Uterus (tissue), 4 donors: ENCODE data around the gene FBXL5. TPM values are rescaled to one million over a fixed set of nuclear protein-coding genes. Genes with fewer than 3 reads are reported as not detected.

Experiments
- DNase-seq, 2 donors: peaks; one replicate each; pipeline ENCODE4 v3.0.0-alpha.2; 2019 to 2020
- H3K27ac ChIP-seq, 2 donors: fragments of 200-600 bp; sonication (generic); 1 replicate in 1 of 2; 2 replicates in 1 of 2; pipeline ENCODE4 v1.5.1; 2016 to 2018
- H3K27me3 ChIP-seq, 2 donors: fragments of 200-600 bp; sonication (generic); one replicate each; pipeline ENCODE4 v1.5.1; 2018 to 2019; ENCODE audit warnings: control low read depth in 1 of 2
- H3K36me3 ChIP-seq, 2 donors: fragments of 200-600 bp; sonication (generic); one replicate each; pipeline ENCODE4 v1.5.1; 2019; ENCODE audit warnings: control low read depth in 1 of 2
- H3K4me1 ChIP-seq, 2 donors: fragments of 200-600 bp; sonication (generic); one replicate each; pipeline ENCODE4 v1.5.1; 2018 to 2019; ENCODE audit warnings: control low read depth in 1 of 2
- H3K4me3 ChIP-seq, 2 donors: fragments of 200-600 bp; sonication (generic); 1 replicate in 1 of 2; 2 replicates in 1 of 2; pipeline ENCODE4 v1.5.1; 2018 to 2019; ENCODE audit warnings: mild to moderate bottlenecking in 1 of 2
- H3K9me3 ChIP-seq, 2 donors: fragments of 200-600 bp; sonication (generic); one replicate each; pipeline ENCODE4 v1.5.1; 2019; ENCODE audit warnings: control low read depth in 1 of 2
- CTCF ChIP-seq, 4 experiments: fragments of 200-600 bp in 2 of 4; fragments of 450-650 bp in 2 of 4; sonication (generic) in 2 of 4; IDR thresholded peaks; one replicate each; pipeline ENCODE4 v1.5.1; 2016 to 2019; ENCODE audit warnings: antibody characterized with exemption in 4 of 4, mild to moderate bottlenecking in 2 of 4, moderate library complexity in 1 of 4
- POLR2A ChIP-seq, 2 donors: fragments of 450-650 bp; IDR thresholded peaks; one replicate each; pipeline ENCODE4 v1.6.1; 2016; ENCODE audit warnings: antibody characterized with exemption in 2 of 2, mild to moderate bottlenecking in 1 of 2, moderate library complexity in 1 of 2
- intact Hi-C: fragments of 100-400 bp; cut with DNase I; formaldehyde crosslinking; loops from one replicate; pipeline ENCODE4 v1.15.1; 2023; ENCODE audit warnings: low total_unique reads
- total RNA-seq, 4 donors: library from RNA; depleted of rRNA in 3 of 4; stranded (reverse); fragments of >200 nt in 3 of 4; gene quantifications; one replicate each; pipeline versions ENCODE4 v1.1.0 to v1.2.4, GENCODE V29; 2014 to 2023
- donor health status: DM: yes; HTN: yes; CAD: no.

The FBXL5 gene
- total RNA-seq, 4 donors from 2014 or later: 69.7 to 261 (median 136) TPM

GRCh38 chr4:15684498-15684897 lies 29.3 kb upstream of the FBXL5 start:
- no peak for DNase-seq
- Histone ChIP-seq H3K36me3 (no peaks in the 10 kb centered on the region), H3K9me3 (no peaks in the 10 kb centered on the region), H3K4me3 (no peak overlapping the region), H3K27ac (no peak overlapping the region), H3K27me3 (no peaks in the 10 kb centered on the region), H3K4me1 (no peaks in the 10 kb centered on the region)
- TF ChIP-seq CTCF (IDR thresholded peaks at IDR 0.05) (no peak), POLR2A (IDR thresholded peaks at IDR 0.05) (no peak)
- intact Hi-C loops: no loop called here

GRCh38 chr4:15683143-15683495 lies 28.0 kb upstream of the FBXL5 start:
- Histone ChIP-seq H3K27ac (no peak overlapping the region), H3K4me3 (peak overlapping the region in 1 of 2 donors; percentile 61), H3K36me3 (no peaks in the 10 kb centered on the region), H3K27me3 (no peaks in the 10 kb centered on the region), H3K9me3 (no peaks in the 10 kb centered on the region), H3K4me1 (no peaks in the 10 kb centered on the region)
- TF ChIP-seq CTCF (IDR thresholded peaks at IDR 0.05) (no peak), POLR2A (IDR thresholded peaks at IDR 0.05) (no peak)
- no peak for DNase-seq
- intact Hi-C loops: no loop called here

- peak overlapping the region; percentile 87 to 90 for H3K27ac ChIP-seq
- H3K9me3 ChIP-seq: no peaks in the 10 kb centered on the region
- no peak for DNase-seq
- H3K4me1 ChIP-seq: no peaks in the 10 kb centered on the region
- no peaks in the 10 kb centered on the region for H3K36me3 ChIP-seq
- peak overlapping the region; percentile 61 to 69 for H3K4me3 ChIP-seq
- intact Hi-C loops: no loop called here
- H3K27me3 ChIP-seq: no peaks in the 10 kb centered on the region
- TF ChIP-seq CTCF (IDR thresholded peaks at IDR 0.05) (no peak), POLR2A (IDR thresholded peaks at IDR 0.05) (no peak)
Measured at GRCh38 chr4:15682242-15683142, 27.3 kb upstream of the FBXL5 start.

GRCh38 chr4:15681372-15682241 lies 26.4 kb upstream of the FBXL5 start, which contains the start of gene FAM200B:
Gene FAM200B (plus strand): TSS chr4:15681827. CDS start chr4:15686978, 5,151 bp downstream.
- peak; percentile 99 to 100 for DNase-seq
- intact Hi-C loops: no loop called here

More at GRCh38 chr4:15681372-15682241, 26.4 kb upstream of the FBXL5 start, which contains the start of gene FAM200B:
- Histone ChIP-seq H3K36me3 (no peaks in the 10 kb centered on the region), H3K27me3 (no peaks in the 10 kb centered on the region), H3K27ac (peak within 1 kb of the TSS; percentile 87 to 90), H3K4me1 (no peaks in the 10 kb centered on the region), H3K4me3 (peak within 1 kb of the TSS; percentile 61 to 69), H3K9me3 (no peaks in the 10 kb centered on the region)
- TF ChIP-seq CTCF (IDR thresholded peaks at IDR 0.05) (peak in 3 of 4 experiments; percentile 15 to 53 (median 38)), POLR2A (IDR thresholded peaks at IDR 0.05) (peak; percentile 73 to 80)
